OCI-LY3 (cell line): ENCODE data around the gene SDK1.

Source experiments
- EZH2phosphoT487 ChIP-seq: fragments of 200-600 bp; shearing (Covaris generic); IDR thresholded peaks from 2 replicates; pipeline ENCODE4 v1.6.1; 2018; ENCODE audit warnings: antibody characterized with exemption, mixed run types, low read depth
- TF ChIP-seq, protein P1 (sequence below): fragments of 200-600, 300-600 bp; sonication (generic); IDR thresholded peaks from 2 replicates; pipeline ENCODE4 v1.5.1; 2014; ENCODE audit warnings: antibody characterized with exemption, low read length, low read depth

DNA sequence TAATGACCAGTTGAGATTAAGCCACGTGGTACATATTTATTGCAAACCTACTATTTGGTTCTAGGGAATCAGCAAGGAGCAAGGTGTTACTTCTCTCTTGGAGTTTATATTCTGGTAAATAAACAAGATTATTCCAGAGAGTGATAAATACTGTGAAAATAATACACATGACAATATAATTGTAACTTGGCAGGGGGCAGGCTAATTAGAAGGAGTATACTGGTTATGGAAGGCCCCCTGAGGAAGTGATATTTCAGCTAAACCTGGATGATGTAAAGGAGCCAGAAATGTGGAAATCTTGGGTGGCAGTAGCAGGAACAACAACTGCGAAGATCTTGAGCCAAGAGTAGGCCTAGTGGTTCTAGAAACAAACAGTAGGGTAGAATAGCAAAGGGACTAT lies 111.8 kb downstream of the SDK1 start:
- TF ChIP-seq, protein P1, sequence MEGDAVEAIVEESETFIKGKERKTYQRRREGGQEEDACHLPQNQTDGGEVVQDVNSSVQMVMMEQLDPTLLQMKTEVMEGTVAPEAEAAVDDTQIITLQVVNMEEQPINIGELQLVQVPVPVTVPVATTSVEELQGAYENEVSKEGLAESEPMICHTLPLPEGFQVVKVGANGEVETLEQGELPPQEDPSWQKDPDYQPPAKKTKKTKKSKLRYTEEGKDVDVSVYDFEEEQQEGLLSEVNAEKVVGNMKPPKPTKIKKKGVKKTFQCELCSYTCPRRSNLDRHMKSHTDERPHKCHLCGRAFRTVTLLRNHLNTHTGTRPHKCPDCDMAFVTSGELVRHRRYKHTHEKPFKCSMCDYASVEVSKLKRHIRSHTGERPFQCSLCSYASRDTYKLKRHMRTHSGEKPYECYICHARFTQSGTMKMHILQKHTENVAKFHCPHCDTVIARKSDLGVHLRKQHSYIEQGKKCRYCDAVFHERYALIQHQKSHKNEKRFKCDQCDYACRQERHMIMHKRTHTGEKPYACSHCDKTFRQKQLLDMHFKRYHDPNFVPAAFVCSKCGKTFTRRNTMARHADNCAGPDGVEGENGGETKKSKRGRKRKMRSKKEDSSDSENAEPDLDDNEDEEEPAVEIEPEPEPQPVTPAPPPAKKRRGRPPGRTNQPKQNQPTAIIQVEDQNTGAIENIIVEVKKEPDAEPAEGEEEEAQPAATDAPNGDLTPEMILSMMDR, result no peak
- TF ChIP-seq EZH2phosphoT487, result no peak
